Smooth muscle cell of the umbilical artery (primary cell): ENCODE results near the gene ZSCAN18. TPM values are rescaled to one million over a fixed set of nuclear protein-coding genes. Genes with fewer than 3 reads are reported as not detected.

Source experiments
- total RNA-seq: library from RNA; depleted of rRNA; stranded (reverse); fragments of >200 nt; gene quantifications from 2 replicates; pipeline ENCODE4 v1.2.3, GENCODE V29; 2014

Gene ZSCAN18, protein sequence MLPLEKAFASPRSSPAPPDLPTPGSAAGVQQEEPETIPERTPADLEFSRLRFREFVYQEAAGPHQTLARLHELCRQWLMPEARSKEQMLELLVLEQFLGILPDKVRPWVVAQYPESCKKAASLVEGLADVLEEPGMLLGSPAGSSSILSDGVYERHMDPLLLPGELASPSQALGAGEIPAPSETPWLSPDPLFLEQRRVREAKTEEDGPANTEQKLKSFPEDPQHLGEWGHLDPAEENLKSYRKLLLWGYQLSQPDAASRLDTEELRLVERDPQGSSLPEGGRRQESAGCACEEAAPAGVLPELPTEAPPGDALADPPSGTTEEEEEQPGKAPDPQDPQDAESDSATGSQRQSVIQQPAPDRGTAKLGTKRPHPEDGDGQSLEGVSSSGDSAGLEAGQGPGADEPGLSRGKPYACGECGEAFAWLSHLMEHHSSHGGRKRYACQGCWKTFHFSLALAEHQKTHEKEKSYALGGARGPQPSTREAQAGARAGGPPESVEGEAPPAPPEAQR
- total RNA-seq: 40.7 and 51.3 TPM in 2 replicates

DNA sequence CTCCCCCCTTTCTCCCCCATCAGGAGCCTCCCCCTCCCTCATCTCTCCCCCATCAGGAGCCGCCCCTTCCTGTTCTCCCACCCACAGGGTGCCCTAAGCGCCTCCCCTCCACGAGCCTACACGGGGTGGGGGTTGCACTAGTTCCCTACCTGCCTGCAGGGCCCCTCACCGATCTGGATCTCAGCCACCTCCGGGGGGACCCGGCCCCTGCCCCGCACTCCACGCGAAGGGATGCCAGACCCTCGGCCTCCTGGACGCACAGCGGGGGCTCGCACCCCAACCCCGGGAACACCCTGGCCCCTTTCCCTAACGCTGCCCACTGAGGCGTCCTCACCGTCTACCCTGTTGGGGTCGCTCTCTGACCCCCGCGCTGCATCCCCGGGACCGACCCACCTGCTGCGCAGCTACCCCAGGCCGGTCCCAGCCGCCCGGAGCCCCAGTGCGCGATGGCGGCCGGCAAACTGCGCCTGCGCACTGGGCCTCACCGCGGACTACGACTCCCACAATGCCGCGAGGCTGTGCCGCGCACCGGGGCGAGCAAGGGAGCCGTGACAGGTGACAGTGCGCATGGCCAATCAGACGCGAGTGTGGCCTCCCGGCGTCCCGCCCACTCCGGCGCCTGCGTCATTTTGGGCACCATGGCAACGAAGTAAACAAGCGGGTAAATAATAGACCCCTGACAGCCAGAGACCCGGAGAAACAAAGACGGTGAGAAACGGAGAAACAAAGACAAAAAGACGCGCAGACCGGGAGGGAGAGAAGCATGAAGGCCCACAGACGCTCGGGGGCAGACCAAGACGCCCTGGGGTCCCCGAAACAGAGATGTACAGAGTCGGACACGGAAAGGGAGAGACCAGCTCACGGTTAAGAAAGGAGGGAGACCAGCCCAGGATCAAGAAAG is at the start of gene ZSCAN18:
Gene ZSCAN18, minus strand, starts transcription at position 451 of the 901 bp plus-strand sequence. CDS start 7,964 bp downstream, outside the sequence.

DNA sequence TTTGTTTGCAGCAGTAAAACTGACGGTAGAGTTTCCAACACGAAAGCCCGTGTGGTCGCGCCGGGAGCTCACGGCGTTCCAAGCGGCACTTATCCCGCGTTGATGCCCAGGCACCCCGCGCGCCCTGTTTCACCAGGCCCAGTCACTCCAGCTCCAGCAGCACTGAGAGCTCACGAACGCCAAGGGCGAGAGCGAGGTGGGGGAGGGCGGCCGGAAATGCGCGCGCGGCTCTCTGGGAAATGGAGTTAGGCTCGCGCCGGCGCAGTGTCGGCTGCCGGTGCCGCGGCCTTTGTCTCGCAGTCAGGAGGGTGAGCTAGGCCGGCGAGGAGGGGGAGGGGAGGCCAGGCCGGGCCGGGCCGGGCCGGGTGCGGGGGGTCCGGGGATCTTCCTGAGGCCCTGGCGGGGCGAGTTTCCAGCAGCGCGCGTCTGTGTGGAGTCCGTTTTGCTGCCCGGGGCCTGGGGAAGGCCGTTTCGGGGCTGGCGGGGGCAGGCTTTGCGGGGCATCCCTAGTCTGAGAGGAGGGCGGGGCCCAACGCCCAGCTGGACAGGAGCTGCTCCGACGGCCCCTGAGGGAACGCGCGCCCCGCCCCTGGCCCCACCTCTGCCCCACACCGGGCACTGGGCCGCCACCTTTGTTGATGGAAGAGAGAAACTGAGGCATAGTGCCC is 38.9 kb downstream of the ZSCAN18 start, which contains the start of gene ZNF135:
Gene ZNF135, plus strand, starts transcription at position 280 of the 668 bp plus-strand sequence. CDS start 721 bp downstream, outside the sequence.

Other genes starting within 250 kb of the ZSCAN18 start
- gene ZNF587, start 248.4 kb downstream of the ZSCAN18 start, total RNA-seq: 48.7 and 61.1 TPM in 2 replicates
- 4.5 and 7.2 TPM in 2 replicates for gene ZNF814, start 209.2 kb downstream of the ZSCAN18 start, total RNA-seq
- gene ZNF417, start 181.6 kb downstream of the ZSCAN18 start, total RNA-seq: 23.2 and 23.4 TPM in 2 replicates
- gene ZNF418, start 162.8 kb downstream of the ZSCAN18 start, total RNA-seq: 5.9 and 6.4 TPM in 2 replicates
- gene ZNF256, start 150.5 kb downstream of the ZSCAN18 start, total RNA-seq: 3.3 and 3.6 TPM in 2 replicates
- gene C19orf18, start 123.7 kb downstream of the ZSCAN18 start, total RNA-seq: not detected in 2 replicates
- 14.3 and 14.9 TPM in 2 replicates for gene ZNF606, start 95.4 kb downstream of the ZSCAN18 start, total RNA-seq
- not detected in 2 replicates for gene ZSCAN1, start 64.2 kb downstream of the ZSCAN18 start, total RNA-seq
- 3.9 and 4.3 TPM in 2 replicates for gene ZNF135, start 38.9 kb downstream of the ZSCAN18 start, total RNA-seq
- gene ZNF329, start 52.6 kb upstream of the ZSCAN18 start, total RNA-seq: 13.4 and 17.0 TPM in 2 replicates
- gene ZNF274, start 84.8 kb upstream of the ZSCAN18 start, total RNA-seq: 11.0 and 23.3 TPM in 2 replicates
- 40.0 and 45.7 TPM in 2 replicates for gene ZNF544, start 130.7 kb upstream of the ZSCAN18 start, total RNA-seq
- 4.2 and 6.8 TPM in 2 replicates for gene ZNF8, start 180.7 kb upstream of the ZSCAN18 start, total RNA-seq
- gene ERVK3-1, start 207.1 kb upstream of the ZSCAN18 start, total RNA-seq: 26.5 and 35.3 TPM in 2 replicates
- 2.7 and 3.5 TPM in 2 replicates for gene ZSCAN22, start 228.8 kb upstream of the ZSCAN18 start, total RNA-seq